AG04449 (cell line): ENCODE measurements around the gene BCL11B.

Experiments used
- CTCF ChIA-PET: fragments of 350-600 bp; formaldehyde crosslinking; extraction: SDS; loops from one replicate; lab custom pipeline; 2021; ENCODE audit warnings: antibody characterized with exemption; lab: Yijun Ruan, JAX
- POLR2A ChIA-PET: fragments of 400-600, 350-600 bp; formaldehyde crosslinking; extraction: SDS; loops from one replicate; lab custom pipeline; 2020; ENCODE audit warnings: antibody characterized with exemption, inconsistent platforms; lab: Yijun Ruan, JAX
- DNase-seq: peaks from one replicate; pipeline ENCODE4 v3.0.0-alpha.2; 2010; ENCODE audit warnings: low read depth, low spot score
- H3K4me3 ChIP-seq: 2 replicates; pipeline ENCODE4 v1.5.1; 2011; ENCODE audit warnings: low read depth, mild to moderate bottlenecking, control low read depth, low read length
- TF ChIP-seq, protein P1 (sequence below): IDR thresholded peaks from one replicate; pipeline ENCODE4 v1.5.1; 2011; ENCODE audit warnings: mild to moderate bottlenecking, moderate library complexity, low read length, control low read depth, inconsistent platforms; ENCODE audit not compliant: insufficient read depth; ENCODE audit errors: missing control alignments

BCL11B gene

DNA sequence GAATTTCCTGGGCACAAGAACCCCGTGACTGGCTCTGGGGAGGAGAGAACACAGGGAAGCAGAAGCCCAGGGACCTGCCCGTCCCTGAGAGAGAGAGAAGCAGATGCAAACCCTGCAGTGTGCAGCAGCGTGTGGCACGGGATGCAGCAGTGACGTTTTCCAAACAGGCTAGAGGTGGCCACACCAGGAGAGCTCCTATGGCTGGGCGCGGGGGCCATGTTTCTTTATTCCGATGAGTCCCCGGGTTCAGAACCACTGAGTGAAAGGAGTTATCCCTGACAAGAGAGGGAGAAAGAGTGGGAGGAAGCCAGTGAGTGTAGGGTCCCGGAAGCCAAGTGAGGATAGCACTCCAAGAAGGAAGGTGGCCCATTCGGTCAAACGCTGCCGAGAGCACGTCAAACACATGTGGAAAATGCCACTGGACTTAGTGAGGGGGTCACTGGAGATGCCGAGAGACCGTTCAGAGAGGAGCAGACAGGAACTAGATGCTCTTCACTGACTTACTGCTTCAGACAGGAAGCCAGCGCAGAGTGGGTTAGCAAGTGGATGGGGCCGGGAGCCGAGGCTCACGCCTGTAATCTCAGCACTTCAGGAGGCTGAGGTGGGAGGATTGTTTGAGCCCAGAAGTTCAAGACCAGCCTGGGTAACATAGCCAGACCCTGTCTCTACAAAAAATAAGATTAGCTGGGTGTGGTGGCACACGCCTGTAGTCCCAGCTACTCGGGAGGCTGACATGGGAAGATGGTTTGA lies 123.0 kb downstream of the BCL11B start:
- POLR2A ChIA-PET: no interaction called here
- H3K4me3 ChIP-seq: no peak overlapping the region
- TF ChIP-seq, protein P1, sequence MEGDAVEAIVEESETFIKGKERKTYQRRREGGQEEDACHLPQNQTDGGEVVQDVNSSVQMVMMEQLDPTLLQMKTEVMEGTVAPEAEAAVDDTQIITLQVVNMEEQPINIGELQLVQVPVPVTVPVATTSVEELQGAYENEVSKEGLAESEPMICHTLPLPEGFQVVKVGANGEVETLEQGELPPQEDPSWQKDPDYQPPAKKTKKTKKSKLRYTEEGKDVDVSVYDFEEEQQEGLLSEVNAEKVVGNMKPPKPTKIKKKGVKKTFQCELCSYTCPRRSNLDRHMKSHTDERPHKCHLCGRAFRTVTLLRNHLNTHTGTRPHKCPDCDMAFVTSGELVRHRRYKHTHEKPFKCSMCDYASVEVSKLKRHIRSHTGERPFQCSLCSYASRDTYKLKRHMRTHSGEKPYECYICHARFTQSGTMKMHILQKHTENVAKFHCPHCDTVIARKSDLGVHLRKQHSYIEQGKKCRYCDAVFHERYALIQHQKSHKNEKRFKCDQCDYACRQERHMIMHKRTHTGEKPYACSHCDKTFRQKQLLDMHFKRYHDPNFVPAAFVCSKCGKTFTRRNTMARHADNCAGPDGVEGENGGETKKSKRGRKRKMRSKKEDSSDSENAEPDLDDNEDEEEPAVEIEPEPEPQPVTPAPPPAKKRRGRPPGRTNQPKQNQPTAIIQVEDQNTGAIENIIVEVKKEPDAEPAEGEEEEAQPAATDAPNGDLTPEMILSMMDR: no peak
- CTCF ChIA-PET: no interaction called here
- no peak for DNase-seq

DNA sequence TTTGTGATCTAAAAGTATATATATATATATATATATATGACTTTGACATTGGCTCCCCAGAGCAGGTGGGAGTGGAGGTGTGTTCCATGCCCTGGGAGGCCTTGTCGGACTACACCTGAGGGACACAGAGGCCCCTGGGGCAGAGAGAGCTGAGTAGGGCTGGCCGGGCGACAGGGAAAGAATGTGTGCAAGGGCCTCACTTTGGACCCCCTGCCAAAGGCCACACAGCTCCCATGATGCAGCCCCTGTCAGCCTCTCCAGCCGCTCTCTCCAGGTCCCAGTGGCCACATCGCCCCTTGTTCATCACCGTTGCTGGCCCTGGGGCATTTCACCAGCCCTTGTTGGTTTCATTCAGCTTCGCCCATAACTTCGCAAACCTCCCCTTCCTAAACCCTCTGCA lies 123.9 kb downstream of the BCL11B start:
- no peak overlapping the region for H3K4me3 ChIP-seq
- ChIA-PET POLR2A (no interaction called here), CTCF (no interaction called here)
- TF ChIP-seq, protein P1: no peak
- DNase-seq: no peak

DNA sequence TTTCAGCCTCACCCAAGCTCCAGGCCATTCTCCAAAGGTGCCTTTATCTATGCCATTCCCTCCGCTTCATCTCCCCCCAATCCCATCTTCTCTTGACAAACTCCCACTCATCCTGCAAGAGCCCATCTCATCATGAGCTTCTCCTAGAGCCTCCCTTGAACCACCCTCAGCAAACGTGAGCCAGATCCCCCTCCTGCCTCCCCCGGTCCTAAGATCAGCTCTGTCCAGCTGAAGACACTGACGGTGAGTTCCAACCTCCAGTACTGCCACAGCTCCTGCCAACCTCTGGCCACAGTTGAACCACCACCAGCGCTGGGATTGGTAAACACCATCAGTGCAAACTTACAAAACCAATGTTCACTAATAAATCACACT lies 124.6 kb downstream of the BCL11B start:
- no peak overlapping the region for H3K4me3 ChIP-seq
- TF ChIP-seq, protein P1: no peak
- no peak for DNase-seq
- POLR2A ChIA-PET: no interaction called here
- CTCF ChIA-PET: no interaction called here

DNA sequence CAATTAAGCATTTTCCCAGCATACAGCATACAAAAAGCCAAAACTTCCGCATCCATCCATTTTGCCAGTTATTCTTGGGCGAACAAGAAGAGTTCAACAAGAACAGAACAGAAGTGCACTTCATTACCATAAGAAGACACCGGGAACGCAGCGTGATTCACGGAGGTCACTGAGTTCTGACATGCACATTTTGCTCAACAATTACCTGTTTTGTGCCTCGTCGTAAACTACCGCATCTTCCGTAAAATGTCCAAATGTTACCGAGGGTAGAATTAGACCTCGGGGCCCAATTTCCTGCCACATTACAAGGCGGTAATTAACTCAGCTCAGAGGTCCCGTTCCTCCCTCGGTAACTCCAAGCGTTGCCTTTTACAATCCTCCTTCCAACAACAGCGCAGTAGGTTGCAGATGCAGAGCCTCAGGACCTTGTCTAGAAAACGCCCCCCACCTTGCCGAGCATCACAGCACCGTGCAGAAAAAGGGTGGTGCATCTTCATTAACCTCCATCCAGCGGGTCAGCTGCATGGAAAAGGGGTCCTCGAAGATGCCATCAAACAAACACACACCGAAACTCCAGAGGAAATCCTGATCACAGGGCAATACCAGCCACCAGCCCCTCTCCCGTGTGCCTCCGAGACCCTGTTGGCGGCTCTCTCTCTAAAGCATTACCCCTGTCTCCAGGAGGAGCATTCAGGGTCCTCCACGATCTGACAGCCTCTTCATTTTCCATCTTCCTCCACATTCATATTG lies 125.2 kb downstream of the BCL11B start:
- ChIA-PET POLR2A (no interaction called here), CTCF (no interaction called here)
- no peak overlapping the region for H3K4me3 ChIP-seq
- no peak for DNase-seq
- TF ChIP-seq, protein P1: no peak

DNA sequence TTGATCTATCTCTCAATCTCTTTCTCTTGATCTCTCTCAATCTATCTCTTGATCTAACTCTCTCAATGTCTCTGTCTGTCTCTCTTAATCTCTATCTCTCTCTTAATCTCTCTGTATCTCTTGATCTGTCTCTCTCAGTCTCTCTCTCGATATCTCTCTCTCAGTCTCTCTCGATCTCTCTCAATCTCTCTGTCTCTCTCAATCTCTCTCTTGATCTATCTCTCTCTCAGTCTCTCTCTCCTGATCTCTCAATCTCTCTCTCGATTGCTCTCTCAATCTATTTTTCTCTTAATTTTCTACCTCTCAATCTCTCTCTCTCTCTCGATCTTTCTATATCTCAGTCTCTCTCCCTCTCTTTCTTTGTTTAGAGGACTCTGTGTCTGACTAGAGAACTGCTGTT lies 126.7 kb downstream of the BCL11B start:
- POLR2A ChIA-PET: no interaction called here
- TF ChIP-seq, protein P1: no peak
- CTCF ChIA-PET: no interaction called here
- no peak for DNase-seq
- no peak overlapping the region for H3K4me3 ChIP-seq

DNA sequence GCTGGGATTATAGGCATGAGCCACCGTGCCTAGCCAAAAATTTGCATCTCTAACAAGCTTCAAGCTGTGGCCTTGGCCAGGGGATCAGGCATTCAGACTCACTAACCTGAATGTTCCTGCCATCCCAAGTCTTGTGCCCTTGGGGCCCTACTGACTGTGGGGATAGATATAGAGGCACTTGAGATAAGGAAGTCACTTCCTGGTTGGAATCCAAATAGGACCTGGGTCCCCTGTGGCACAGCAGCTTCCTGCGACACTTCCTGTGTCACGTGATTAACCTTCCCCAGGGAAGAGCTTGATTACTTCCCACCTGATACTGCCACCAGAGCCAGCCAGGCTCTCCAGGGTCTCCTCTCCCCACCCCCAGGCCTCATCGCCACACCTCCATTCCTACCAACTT lies 128.2 kb downstream of the BCL11B start:
- no peak for DNase-seq
- POLR2A ChIA-PET: no interaction called here
- CTCF ChIA-PET: no interaction called here
- TF ChIP-seq, protein P1: no peak
- no peak overlapping the region for H3K4me3 ChIP-seq
